ENCODE results near the gene KRT84.

The KRT84 gene

DNA sequence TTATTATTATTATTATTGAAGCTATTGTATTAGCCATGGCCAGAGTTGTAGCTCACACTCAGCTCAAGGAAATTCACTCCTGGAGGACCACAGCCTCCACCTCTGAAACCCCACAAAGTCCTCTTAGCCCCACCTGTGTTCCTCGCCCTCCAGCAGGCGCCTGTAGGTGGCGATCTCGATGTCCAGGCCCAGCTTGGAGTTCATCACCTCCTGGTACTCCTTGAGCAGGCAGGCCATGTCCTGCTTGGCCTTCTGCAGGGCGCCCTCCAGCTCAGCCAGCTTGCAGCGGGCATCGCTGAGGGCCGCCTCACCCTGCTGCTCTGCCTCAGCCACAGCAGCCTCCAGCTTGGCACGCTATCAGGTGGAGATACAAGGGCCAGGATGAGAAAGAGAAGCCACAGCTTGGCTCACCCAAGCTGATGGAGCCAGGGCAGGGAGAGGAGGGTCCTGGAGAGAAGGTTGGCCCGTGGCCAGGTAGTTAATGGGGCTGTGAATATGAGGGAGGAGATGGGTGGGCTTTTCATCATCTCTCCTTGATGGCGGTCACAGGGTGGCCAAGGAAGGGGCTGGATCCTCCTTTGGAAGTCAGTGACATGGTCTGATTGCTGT, 23.2 kb downstream of the KRT84 start:
- DNase-seq (ENCODE audit: low read depth, low spot score), result no peak

DNA sequence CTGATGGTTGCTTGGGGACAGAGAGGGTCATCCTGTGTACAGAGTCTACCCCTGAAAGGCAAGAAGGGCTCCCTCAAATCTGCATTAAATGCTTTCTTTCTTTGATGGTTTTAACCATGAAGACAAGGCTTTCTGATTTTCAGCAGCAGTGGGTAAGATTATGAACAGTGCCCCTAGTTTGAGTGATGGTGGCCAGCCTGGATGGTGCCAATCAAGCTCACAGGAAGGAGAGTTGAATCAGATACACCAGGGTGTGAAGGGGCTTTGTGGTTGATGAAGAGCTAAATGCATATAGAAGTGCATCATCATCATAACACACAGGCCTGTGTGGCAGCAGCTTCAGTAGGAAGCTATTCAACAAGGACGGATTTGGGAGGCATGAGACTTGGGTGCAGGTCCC, 23.9 kb downstream of the KRT84 start:
- no peak for DNase-seq (ENCODE audit: low read depth, low spot score)

DNA sequence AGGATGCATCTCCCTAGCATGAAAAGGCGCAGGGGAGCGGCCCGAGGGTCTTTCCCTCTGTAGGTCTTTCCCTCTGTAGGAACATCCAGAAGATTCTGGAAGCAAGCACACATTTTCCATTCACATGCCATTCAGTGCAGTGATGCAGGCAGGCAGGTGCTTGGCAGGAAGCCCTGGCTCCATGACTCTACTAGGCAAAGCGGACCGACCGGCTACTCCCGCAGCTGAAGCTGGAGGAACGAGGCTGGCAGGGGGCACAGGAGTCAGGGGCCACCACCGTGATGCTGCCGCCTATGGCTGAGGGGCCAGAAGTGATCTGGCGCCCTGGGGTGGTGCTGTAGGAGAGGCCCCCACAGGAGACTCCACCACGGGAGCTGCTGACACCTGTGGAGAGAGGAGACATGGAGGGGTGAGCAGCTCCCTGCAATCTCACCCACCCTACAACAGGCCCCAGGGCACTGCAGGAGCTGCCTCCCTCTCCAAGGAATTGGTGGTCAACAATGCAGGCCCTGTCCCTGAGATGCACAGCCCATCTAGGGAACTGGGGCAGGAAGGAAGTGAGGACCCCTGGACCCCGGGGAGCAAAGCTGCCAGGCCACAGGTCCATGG, 24.7 kb downstream of the KRT84 start:
- DNase-seq (ENCODE audit: low read depth, low spot score), result no peak

DNA sequence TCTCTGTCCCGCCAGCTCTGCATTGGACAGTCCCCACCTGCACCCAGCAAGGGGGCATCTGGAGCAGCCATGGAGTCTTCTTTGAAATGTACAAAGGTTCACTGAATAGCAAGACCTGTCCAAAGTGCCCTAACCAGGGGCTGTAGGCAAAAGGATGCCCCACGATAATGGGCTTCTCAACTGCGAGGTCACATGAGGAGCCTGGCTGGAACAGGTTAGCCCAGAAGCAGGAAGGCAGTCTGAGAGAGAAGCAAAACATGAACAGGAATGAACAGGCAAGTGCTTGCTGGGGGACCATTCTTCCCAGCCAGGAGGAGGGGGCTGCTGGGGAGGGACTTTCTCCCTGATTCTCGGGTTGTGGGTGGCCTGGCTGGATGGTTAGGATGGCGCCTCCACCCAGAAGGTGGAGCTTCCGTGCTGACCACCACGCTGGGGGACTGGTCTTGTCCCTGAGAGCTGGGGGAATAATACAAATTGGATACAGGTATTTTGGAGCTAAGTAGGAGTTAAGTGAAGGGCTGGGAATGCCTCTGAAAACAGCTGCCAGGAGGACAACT, 25.3 kb downstream of the KRT84 start:
- DNase-seq (ENCODE audit: low read depth, low spot score), result no peak

DNA sequence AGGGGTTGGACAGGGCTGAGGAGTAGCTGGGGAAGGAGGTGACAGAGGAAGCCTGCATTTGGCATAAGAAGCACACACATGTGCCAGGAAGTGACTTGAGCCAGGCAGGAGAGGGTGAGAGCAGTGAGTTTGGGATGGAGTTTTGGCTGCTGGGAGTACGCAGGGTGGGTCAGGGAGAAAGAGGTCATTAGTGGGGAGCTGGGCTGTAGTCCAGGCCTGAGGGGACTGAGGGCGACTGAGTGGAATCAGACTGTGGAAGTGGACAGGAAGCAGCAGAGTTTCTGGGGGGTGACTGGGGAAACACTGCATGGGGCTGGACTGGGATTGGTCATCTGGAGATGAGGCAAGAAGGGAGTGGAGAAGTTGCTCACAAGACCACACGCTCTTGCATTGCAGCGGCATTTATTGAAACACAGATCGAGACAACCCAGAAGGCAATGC, 25.8 kb downstream of the KRT84 start:
- DNase-seq (ENCODE audit: low read depth, low spot score), result no peak

DNA sequence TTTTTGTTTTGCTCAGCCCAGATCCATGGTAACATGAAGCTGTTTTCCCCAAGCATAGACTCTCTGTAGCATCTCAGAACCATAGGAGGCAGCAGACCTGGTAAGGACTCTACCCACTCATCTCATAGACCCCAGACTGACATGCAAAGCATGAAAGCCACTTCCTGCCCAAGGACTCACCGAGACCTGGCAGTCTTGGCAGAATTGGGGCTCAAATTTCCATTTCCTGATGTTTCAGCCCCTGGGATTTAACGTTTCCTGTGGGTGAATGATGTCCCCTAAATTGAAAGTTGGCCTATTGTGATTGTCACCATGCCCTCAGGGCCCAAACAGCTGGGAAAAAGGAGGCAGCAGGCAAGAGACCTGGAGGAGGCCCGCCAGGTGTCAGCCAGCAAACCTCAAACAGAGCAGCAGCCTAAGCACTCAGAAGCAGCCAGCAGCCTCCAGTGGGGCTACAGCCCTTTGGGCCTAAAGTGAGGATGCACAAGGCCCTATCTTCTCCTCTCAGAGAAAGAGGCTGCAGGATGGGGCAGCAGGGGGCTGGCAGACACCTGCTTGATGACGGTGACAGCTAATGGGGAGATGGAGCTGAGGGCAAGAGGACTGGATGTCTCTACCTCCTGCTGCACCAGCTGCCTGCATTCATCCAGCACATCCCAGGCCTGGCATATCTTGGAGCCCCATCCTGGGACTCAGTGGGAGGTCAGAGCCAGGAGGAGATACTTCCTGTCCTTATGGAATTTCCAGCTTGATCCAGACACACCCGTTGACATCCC, 26.7 kb downstream of the KRT84 start:
- DNase-seq (ENCODE audit: low read depth, low spot score), result no peak

DNA sequence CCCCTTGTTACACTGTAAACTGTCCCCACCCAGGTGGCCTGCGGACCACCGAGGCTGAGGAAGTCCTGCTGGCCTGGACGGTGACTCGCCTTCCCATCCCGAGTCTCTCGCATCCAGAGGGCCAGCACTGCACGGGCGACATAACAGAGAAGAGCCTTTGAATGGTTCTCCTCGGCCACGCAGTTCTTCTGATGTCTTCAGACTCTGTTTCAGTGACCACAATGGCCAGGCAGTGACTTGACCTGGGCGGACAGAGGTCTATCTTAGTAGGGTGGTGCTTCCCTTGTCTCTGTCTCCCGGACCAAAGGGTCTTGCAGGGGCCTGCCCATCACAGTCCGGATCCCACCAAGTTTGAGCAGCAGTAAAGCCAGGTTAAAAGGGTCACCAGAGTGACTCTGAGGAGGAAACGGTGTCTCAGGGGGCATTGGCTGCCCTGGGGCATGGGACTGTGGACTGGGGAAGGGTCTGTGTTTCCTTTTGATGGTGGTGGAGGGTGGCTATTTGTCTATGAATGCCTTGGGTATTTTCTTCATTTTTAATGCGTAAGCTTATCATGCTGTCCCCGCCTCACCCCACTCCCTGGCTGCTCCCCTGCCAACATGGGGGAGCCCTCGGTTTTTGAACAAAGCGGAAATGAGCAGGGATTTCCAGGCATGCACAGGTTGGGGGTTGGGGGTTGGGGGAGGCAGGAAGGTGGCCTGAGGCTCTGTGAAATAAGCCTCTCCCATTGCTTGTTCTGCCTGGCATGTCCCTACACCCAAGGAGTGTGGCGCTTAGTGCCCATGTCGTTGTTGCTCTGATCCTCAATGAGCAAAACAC, 28.5 kb downstream of the KRT84 start:
- DNase-seq (ENCODE audit: low read depth, low spot score), result no peak

DNA sequence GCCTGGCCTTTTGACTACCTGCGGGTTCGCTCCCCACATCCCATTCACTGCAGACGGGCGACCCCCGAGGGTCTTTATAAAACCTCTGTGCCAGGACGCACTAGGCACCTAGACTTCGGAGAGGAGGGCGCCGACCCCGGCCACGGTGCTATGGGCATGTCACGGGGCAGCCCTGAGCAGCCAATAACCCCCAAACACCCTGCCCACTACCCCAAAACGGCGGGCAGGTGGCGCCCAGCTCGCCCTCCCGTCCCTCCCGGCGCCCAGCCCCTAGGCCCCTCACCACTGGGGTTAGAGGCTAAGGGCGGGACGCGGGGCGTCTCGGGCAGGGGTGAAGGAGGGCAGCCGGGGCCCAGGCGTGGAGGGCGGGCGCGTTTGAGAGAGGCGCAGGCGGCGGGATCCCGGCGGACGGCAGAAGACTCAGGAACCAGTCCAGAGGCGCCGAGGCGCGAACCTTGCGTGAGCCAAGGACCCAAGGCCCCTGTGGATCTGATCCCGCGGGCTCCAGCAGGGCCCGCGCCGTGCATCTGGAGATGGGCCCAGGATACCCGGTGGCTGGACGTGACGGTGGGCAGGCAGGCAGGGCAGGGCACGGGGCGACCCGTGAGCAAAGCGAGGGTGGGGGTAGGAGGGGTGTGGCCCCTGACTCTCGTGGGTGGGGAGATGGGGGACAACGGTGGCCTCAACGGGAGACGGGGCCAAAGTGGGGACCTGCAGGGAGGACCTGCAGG, 29.3 kb downstream of the KRT84 start:
- DNase-seq (ENCODE audit: low read depth, low spot score), result no peak

DNA sequence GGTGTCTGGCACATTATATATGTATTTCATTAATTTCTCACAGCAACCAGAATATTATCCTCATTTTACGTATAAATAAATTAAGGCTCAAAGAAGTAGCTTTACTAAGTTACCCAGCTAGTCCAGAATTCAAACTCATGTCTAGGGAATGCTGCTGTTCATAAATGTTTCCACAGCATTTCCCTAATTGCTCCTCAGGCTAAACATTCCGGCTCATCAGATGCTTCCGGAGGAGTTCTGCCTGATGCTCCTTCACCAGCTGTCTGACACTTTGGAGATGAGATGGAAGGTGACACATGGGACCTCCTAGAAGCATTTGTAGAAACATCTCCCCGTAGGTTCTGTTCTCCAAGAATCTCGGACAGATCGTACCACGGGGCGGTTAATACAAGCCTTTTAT, 30.3 kb downstream of the KRT84 start:
- no peak for DNase-seq (ENCODE audit: low read depth, low spot score)

DNA sequence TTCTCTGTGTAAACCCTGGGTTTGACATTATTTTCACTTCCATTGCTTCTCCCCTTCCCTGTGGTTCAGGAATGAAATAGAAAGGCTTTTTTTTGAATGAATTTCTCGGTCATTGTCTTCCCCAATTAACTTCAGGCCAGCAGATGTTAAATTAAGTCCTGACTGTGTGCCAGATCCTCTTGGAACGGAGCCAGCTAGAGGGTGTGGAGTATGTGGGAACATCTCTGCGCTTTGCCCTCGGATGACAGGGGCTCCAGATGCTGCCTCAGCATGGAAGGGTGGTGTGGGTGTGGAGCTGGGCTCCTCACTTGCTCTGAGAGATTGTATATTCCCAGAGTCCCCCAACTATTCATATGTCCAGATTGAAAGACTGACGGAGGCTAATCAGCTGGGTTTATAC, 31.3 kb downstream of the KRT84 start:
- DNase-seq (ENCODE audit: low read depth, low spot score), result no peak

DNA sequence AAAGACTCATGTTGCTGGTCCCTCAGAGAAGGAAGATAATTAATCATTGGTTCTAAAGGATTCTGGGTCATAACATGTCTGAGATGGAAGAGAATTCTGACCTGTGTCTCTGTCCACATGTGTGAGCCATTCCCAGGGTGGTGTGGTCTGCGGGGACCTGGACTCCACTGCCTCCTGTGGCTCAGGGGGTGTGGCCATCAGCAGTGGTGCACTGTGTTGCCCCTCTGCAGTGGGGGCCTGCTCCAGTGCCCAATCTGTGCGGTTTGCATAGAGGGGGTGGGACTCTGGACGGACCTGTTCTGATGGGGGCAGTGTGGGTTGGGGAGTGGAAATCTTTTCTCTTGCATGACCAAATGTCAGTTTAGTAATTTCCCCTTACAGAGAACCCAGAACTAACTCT, 31.7 kb downstream of the KRT84 start:
- no peak for DNase-seq (ENCODE audit: low read depth, low spot score)

DNA sequence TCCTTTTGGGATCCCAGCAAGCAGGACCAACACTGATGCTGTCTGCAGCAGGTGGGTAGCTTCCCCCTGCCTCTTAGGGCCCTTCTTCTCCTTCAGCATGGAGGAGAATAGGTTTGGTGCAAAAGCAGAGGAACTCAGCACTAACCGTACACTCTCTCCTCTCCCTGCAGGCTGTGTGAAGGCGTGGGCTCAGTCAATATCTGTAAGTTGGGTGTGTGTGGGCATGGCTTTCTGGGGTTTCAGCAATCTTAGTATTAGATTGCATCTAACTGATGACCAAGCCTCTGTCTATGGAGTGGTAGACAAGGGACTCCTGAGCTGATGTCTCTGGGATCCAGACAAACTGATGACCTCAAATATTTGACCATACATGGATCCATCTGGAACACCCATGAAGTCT, 32.5 kb downstream of the KRT84 start:
- DNase-seq (ENCODE audit: low read depth, low spot score), result no peak

DNA sequence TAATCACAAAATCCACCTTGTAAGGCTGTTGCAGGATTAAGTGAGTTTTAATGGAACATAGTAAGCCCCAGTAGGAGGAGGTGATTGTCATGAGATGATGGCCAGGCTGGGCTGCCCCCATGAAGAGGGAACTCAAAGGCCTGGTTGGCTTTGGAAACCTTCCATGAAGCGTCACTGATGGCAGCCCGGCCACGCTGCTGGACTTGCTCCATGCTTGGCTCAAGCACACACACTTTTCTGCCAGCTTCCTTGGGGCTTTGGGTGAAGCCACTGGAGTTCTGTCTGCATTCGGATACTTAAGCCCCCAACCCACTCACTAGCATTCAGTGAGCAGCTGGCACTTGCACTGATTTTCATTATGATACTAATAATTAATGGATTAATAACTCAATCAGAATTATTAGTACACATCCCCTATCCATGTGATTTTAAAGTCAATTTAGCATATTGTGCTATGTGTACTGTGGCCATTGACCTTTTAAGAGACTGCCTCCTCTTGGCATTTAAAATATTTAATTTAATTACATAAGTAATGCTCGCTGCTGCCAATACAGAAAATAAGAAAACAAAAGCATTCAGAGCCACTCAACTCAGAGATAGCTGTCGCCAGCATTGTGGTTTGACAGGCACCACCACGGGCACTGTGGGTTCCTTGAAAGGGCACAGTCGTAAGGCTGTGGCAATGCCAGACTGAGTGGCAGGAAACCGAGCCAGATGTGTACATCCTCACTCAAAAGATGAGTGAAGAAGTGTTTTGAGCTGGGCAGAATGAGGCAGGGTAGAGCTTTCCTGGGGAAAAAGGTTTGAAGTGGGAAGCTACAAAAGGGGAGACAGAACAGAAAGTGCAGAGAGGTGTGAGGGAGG, 34.0 kb downstream of the KRT84 start:
- no peak for DNase-seq (ENCODE audit: low read depth, low spot score)

DNA sequence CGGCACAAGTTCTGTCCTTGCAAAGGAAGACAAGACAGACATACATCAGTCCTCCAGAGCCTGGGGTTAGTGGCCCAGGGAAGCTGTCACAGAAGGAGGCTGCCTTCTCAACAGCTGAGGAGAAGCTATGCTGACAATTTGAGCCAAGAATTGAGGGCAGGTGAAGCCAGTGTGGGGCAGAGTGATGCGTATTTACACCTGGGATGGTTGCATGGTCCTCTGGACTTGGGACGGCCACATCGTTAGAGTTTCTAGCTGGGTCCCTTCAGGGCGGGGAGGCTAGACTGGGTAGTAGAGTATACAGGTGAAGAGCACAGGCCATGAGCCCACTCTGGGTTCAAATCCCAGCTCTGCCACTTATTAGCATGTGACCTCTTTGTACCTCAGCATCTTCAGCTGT, 34.7 kb downstream of the KRT84 start:
- no peak for DNase-seq (ENCODE audit: low read depth, low spot score)

DNA sequence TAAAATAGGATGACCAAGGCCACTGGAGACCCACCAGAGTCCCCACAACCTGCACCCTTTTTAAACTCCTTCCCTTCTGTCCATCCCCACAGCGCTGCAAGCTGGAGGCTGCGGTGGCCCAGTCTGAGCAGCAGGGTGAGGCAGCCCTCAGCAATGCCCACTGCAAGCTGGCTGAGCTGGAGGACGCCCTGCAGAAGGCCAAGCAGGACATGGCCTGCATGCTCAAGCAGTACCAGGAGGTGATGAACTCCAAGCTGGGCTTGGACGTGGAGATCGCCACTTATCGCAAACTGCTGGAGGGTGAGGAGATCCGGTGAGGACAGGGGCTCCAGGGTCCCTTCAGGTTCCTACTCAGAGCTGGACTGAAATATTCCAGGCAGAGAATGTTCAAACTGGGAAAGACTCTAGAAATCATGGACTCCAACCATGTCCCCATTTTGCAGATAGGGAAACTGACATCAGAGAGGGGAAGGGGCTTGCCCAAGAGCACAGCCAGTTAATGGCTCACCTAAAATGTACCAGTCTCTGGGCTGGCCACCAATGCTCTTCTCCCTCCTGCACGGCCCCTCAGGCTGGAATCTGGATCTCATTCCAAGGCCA, 35.3 kb downstream of the KRT84 start:
- no peak for DNase-seq (ENCODE audit: low read depth, low spot score)

DNA sequence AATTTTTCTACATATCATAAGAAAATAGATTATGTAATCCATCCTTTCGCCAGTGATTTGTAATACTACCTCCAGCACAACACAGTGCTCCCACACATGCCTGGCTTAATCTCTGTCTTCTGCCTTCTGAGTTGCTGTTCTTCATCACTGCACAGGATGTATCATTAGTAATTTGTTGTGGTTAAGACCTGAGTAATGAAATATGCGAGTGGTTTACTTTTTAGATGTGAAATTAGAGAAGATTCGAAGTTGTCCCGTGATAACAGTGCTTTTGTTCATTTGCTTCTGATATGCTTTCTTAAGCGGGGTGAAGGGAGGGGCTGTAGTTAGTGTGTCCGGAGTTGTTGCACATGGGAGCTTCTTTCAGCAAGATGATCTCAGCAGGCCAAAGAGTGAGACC, 36.3 kb downstream of the KRT84 start:
- DNase-seq (ENCODE audit: low read depth, low spot score), result no peak

DNA sequence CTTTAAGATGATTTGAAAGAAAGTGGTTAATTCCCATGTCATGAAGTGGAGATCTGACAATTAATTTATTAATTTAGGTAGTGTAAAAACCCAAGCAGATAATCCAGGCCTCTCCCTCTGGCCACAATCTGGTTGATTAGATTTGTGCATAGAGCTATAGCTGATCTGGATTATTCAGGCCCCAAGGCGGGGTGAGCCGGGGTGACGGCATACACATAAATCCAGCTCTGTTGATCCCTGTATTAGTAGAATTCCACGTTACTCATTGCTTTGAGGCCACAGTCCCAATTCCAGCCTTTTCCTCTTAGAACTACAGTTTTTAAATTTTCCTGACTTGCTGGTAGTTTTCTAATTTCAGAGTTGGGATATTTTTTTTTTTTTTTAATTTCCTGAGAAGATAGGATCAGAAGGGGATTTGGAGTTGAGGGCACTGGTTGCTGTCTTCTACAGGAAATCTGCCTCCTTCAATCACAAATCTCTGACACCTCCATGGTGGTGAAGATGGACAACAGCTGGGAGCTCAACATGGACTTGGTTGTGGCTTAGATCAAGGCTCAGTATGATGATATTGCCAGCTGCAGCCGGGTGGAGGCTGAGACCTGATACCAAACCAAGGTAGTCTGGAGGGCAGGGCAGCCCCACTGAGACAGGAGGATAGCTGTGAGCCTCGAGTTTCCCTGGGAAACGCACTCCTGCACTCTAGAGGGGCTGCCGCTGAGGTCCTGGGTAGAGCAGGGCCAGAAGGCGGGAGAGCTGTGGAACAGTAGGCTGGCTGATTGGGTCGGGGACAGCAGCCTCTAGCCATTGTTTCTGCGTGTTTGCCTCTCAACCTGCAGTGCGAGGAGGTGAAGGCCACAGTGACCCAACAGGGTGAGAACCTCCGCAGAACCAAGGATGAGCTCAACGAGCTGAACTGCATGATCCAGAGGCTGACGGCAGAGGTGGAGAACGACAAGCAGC, 37.6 kb downstream of the KRT84 start:
- no peak for DNase-seq (ENCODE audit: low read depth, low spot score)

DNA sequence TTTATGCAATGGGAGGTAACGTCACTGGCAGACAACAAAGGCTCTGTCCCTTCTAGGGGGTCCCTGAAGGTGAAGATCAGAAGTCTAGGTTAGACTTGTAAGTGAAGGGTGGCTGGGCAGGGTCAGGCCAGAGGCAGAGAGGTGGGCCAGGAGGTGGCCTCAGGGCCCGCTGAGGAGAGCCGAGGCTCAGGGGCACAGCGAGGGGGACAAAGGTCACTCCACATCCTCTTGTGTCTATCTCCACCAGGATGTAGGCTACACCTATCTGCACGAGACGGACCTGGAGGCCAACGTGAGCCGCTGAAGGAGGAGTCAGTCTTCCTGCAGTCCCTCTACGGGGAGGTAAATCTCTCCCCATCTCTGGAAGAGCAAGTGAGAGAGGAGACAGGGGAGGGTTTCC, 38.4 kb downstream of the KRT84 start:
- DNase-seq (ENCODE audit: low read depth, low spot score), result no peak

DNA sequence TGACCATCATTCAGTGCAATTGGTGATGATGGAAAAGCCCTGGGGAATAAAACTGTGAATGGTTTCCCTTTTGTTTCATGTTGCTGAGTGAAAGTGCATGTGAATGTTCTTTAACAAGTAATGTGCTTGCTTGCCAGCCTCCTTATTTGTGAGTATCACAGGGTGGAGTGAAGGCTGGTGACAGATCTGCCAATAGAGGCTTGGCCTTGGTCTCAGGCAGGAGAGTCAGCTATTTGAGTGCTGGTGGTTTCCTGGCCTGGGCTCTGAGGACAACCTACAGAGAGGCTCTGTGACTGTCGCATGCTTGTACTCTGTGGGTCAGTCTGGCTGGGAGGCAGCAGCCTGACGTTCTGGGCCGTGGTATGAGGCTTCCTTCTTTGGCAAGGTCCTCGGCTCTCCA, 38.9 kb downstream of the KRT84 start:
- DNase-seq (ENCODE audit: low read depth, low spot score), result no peak
